GM12872 (cell line): Measurements from ENCODE around the gene BAIAP2.

ENCODE experiments used
- TF ChIP-seq, protein P1 (sequence below): IDR thresholded peaks from 3 replicates; pipeline ENCODE4 v1.5.1; 2011; ENCODE audit warnings: low read depth, mild to moderate bottlenecking, low read length, moderate library complexity; ENCODE audit not compliant: insufficient read depth

Gene BAIAP2

DNA sequence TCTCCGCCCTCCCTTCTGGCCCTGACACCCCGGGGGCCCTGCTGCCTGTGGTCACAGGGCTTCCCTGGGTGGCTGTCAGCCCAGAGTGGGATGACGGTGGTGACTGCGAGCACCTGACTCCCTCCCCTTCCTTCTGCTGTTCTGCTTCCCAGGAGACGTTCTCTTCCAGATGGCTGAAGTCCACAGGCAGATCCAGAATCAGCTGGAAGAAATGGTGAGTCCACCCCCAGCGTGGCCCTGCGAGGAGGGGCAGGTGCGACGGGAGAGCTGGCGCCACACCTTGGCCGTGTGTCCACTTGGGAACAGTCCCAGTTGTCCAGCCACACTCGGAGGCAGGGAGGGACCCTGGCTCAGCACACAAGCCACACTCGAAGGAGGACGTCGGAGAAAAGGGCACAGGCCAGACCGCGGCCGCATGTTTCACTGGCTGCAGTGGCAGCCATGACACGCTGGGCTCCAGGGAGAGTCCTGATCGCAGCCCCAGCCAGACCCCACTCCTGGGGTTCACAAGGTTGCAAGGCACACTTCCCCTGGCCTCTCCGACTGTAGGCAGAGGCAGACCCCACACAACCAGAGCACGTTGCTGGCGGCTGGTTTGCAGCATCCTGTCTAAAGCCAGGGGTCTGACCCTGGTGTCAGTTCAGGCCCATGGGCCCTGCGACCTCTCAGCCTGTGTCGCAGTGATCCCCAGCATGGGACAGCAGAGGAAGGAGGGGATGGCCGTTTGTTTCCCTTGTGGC lies 49.9 kb downstream of the BAIAP2 start:
- TF ChIP-seq, protein P1, sequence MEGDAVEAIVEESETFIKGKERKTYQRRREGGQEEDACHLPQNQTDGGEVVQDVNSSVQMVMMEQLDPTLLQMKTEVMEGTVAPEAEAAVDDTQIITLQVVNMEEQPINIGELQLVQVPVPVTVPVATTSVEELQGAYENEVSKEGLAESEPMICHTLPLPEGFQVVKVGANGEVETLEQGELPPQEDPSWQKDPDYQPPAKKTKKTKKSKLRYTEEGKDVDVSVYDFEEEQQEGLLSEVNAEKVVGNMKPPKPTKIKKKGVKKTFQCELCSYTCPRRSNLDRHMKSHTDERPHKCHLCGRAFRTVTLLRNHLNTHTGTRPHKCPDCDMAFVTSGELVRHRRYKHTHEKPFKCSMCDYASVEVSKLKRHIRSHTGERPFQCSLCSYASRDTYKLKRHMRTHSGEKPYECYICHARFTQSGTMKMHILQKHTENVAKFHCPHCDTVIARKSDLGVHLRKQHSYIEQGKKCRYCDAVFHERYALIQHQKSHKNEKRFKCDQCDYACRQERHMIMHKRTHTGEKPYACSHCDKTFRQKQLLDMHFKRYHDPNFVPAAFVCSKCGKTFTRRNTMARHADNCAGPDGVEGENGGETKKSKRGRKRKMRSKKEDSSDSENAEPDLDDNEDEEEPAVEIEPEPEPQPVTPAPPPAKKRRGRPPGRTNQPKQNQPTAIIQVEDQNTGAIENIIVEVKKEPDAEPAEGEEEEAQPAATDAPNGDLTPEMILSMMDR, result no peak

DNA sequence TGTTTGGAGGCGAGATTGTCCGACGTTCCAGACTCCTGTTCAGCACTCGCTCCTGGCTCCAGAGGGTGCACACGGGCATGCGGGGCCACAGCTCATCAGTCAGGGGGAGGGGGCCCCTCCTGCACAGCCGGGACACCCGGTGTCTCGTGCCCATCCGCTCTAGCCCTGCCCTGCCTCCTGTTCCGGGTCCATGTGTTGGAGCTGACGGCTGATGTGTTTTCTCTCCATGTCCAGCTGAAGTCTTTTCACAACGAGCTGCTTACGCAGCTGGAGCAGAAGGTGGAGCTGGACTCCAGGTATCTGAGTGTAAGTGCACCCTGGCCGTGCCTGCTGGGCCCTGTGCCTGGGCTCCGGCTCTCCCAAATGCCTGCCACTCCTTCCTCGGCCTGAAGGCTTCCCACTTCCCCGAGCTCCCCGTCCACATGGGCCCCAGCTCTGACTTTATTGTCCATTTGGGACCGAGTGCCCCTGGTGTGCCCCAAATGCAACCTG lies 50.5 kb downstream of the BAIAP2 start:
- TF ChIP-seq, protein P1, result no peak

DNA sequence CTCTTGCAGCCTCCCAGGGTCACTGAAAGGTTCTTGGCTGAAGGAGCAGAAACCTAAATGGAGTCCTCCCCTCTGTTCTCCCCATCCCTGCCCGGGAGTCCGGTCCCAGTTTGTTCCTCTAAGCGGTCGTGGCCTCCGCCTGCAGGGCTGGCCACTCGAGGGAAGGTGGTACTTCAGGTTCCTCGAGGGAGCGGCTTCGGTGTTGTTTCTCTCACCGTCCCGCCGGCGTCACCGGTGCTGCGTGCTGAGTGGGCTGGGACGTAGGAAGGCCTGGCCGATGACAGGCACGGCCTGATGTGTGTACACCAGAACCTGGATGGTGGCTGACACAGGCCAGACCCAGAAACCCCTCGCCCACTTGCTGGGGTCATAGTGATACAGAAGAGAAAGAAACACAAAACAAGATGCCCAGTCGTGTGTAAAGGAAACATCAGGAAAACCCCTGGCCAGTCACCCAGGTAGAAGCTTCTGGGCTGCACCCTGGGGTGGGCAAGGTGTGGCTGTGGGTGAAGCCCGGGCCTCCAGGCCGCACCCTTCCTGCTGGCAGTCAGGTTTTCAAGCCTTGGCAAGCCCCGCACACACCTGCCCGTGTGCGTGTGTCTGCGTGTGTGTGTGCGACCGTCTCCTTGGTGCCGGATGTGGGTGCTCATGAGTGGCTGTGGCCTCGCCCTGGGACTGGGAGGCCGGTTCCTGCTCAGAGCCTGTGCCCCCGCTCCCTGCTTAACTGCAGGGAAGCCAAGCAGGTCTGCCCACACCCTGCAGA lies 52.0 kb downstream of the BAIAP2 start:
- TF ChIP-seq, protein P1, result no peak

DNA sequence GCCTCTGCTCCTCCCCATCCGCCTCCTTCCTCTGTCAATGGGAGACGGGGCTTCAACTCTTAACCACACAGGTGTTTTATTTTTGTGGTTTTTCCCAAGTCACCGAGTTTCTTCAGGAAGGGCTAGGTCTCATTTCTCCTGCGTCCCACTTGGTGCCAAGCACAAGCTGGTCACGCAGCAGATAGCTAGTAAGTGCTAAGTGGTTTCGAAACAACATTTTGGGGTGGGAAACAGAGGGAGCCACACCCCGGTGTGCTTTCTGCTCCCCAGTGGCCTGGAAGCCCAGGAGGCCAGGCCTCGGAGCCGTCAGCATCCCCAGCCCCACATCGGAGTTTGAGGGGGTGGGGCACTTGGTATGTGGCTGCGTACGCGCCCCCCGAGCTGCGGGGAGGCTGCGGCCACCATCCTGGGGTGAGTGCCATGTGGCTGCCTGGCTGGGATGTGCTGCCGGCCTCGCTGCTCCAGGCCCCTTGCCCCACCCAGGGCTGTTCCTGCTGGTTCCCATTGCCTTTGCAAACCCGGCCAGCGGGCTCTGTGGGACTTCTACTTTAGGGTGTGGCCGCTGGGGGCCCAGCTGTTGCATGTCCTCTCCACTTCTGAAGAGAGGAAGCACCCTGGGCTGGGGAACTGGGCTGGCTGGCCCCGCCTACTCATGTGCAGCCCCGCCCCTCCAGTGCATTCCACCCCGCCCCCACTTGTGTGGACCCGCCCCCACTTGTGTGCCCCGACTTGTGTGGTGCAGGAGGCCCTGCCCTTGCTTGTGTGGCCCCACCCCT lies 55.6 kb downstream of the BAIAP2 start:
- TF ChIP-seq, protein P1, result no peak

DNA sequence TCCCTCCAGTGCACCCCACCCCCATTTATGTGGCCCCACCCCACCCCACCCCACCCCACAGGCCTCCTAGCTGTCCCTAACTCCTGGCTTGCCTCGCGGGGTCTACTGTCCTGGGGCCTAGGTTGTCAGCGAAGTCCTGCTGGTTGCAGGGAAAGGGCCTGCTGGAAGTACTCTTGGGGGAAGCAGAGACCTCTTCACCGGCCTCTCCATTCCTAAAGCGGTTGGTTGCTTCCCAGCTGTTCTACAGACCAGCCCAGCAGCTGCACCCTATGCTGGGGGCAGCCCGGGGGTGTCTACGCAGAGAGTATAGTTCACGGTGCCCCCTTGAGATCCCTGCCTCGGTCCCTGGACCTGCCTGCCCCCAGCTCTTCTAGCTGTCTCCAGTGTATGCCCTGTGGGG lies 56.2 kb downstream of the BAIAP2 start:
- TF ChIP-seq, protein P1, result no peak

DNA sequence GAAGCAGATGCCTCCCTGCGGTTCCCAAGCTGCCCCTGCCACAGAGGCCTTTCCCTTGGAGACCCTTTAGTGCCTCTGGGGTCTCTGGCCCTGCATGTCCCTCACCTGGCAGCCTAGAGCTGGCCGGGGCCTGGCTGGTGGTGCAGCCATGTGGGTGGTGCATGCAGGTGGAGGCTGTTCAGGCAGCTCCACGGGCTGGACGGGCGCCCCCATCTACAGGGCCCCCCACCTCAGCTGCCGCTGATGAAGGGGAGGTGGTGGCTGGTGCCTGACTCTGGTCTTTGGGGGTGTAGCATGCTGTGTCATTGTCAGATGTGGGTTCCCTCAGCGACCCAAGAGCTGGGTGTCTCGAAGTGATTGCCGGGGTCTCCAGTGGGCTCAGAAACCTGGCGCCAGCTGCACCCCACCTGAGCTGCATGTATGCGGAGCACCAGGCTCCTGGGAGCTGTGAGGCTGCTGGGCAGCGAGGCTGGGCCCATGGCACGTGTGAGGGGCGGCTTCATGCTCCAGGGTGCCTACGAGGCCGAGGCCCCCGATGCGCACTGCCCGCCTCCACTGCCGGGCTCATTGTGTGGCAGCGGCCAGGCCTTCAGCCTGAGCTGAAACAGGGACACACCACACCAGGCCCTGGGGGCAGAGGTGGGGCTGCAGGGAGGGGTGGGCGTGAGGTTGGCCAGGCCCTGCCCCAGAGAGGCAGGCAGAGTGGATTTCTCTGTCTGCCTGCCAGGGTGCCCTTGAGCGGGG lies 57.0 kb downstream of the BAIAP2 start:
- TF ChIP-seq, protein P1, result no peak
